ENCODE results near the gene GIPR.

DNA sequence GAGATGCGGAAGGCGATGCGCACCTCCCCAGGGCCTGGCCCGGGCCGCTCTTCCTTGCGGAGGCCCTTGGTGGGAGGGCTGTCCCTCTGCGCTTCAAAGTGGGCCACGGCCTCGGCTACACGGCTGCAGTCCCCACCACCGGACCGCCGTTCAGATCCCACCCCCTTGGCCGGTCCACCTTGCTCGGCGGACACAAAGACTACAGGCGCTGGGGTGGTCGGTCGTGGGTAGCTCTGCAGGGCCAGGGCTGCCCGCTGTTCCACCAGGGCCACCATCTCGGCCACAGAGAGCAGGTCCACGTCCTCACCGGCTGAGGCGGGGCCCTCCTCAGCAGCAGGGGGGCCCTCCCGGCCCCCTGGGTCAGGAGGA is 44.7 kb downstream of the GIPR start:
- no peak for TF ChIP-seq TEAD4 (IDR thresholded peaks at IDR 0.05)
- TF ChIP-seq TAF1 (IDR thresholded peaks at IDR 0.05; ENCODE audit: low read depth), result no peak
- TF ChIP-seq EP300 (IDR thresholded peaks at IDR 0.05; ENCODE audit: borderline replicate concordance), result no peak
- TF ChIP-seq, protein P1, sequence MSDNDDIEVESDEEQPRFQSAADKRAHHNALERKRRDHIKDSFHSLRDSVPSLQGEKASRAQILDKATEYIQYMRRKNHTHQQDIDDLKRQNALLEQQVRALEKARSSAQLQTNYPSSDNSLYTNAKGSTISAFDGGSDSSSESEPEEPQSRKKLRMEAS (IDR thresholded peaks at IDR 0.05), result no peak
- TF ChIP-seq CREB1 (IDR thresholded peaks at IDR 0.05; ENCODE audit: low read depth), result no peak
- no peak for TF ChIP-seq TCF12 (IDR thresholded peaks at IDR 0.05; ENCODE audit: low read depth)
- TF ChIP-seq FOXM1 (IDR thresholded peaks at IDR 0.05; ENCODE audit: borderline replicate concordance, low read depth), result no peak
- TF ChIP-seq RAD21 (IDR thresholded peaks at IDR 0.05; ENCODE audit: low read depth), result no peak
- no peak for TF ChIP-seq CEBPB (IDR thresholded peaks at IDR 0.05)

Data from Ishikawa (cell line).